GM12878 (cell line): Measurements from ENCODE around the gene CYP4V2. TPM values are rescaled to one million over a fixed set of nuclear protein-coding genes. Genes with fewer than 3 reads are reported as not detected.

Source experiments
- ATAC-seq: fragments of 200-7000 bp; cut with Tn5 transposase; 3 replicates; pipeline ENCODE4 v1.9.1; 2020; ENCODE audit warnings: mild to moderate bottlenecking, moderate library complexity
- BruUV-seq: library from RNA; stranded (reverse); fragments of 400-500 nt; replicated peaks from 2 replicates; lab custom pipeline; 2021; lab: Mats Ljungman, UMichigan
- CTCF ChIA-PET: fragments of 300-600 bp; sonication (Branson Sonifier 250); formaldehyde crosslinking; extraction: SDS; loops from one replicate; lab custom pipeline; 2021; ENCODE audit warnings: inconsistent platforms; lab: Yijun Ruan, JAX
- POLR2A ChIA-PET: fragments of 350-600 bp; formaldehyde crosslinking; extraction: SDS; loops from one replicate; lab custom pipeline; 2021; ENCODE audit warnings: inconsistent platforms; lab: Charles Lee
- RAD21 ChIA-PET: fragments of 300-600 bp; sonication (Branson Sonifier 250); formaldehyde crosslinking; loops from one replicate; lab custom pipeline; 2023; ENCODE audit warnings: antibody characterized with exemption; ENCODE audit not compliant: unreplicated experiment; lab: Charles Lee
- SMC1A ChIA-PET: fragments of 300-600 bp; sonication (Branson Sonifier 250); formaldehyde crosslinking; loops from one replicate; lab custom pipeline; 2023; ENCODE audit not compliant: unreplicated experiment, uncharacterized antibody; lab: Charles Lee
- DNase-seq: peaks from one replicate; pipeline ENCODE4 v3.0.0-alpha.2; 2011; ENCODE audit warnings: low read depth, low spot score
- FAIRE-seq: peaks from 3 replicates; lab custom pipeline; 2011; peaks lifted over from hg19 to GRCh38; lab: Jason Lieb, UNC
- H2AFZ ChIP-seq: 2 replicates; pipeline ENCODE4 v1.6.0; 2011; ENCODE audit warnings: low read depth, low read length, control low read depth; ENCODE audit not compliant: control insufficient read depth
- H3K27ac ChIP-seq: 2 replicates; pipeline ENCODE4 v1.5.1; 2011; ENCODE audit warnings: control low read depth; ENCODE audit not compliant: control insufficient read depth, insufficient read depth
- H3K27me3 ChIP-seq, 2 experiments: replicated peaks in 1 of 2; 2 replicates each; pipeline versions ENCODE4 v1.6.0 to v1.6.1; 2011; ENCODE audit warnings: low read length in 1 of 2; ENCODE audit not compliant: control insufficient read depth in 2 of 2, insufficient read depth in 2 of 2
- H3K36me3 ChIP-seq, 2 experiments: 2 replicates each; pipeline ENCODE4 v1.5.1; 2011; ENCODE audit warnings: low read length in 1 of 2; ENCODE audit not compliant: control insufficient read depth in 2 of 2, insufficient read depth in 2 of 2
- H3K4me1 ChIP-seq: 2 replicates; pipeline ENCODE4 v1.6.1; 2011; ENCODE audit warnings: mild to moderate bottlenecking, low read length, moderate library complexity, mixed read lengths; ENCODE audit not compliant: control insufficient read depth, insufficient read depth
- H3K4me2 ChIP-seq: 2 replicates; pipeline ENCODE4 v1.6.0; 2011; ENCODE audit warnings: control low read depth; ENCODE audit not compliant: control insufficient read depth, insufficient read depth
- H3K4me3 ChIP-seq: fragments of 200-600 bp; sonication (generic); 2 replicates; pipeline ENCODE4 v1.5.1; 2016
- H3K79me2 ChIP-seq: 2 replicates; pipeline ENCODE4 v1.6.0; 2011; ENCODE audit warnings: low read length; ENCODE audit not compliant: control insufficient read depth, insufficient read depth
- H3K9ac ChIP-seq: 2 replicates; pipeline ENCODE4 v1.8.0; 2011; ENCODE audit warnings: low read length, control low read depth, mixed read lengths; ENCODE audit not compliant: control insufficient read depth, insufficient read depth
- H3K9me3 ChIP-seq: replicated peaks from 3 replicates; pipeline ENCODE4 v1.5.1; 2011; ENCODE audit warnings: mild to moderate bottlenecking, low read length; ENCODE audit not compliant: control insufficient read depth, insufficient read depth
- H4K20me1 ChIP-seq: 2 replicates; pipeline ENCODE4 v1.6.0; 2011; ENCODE audit not compliant: control insufficient read depth, insufficient read depth
- BCL11A ChIP-seq: IDR thresholded peaks from 2 replicates; pipeline ENCODE4 v1.6.1; 2011; ENCODE audit warnings: low read depth, low read length
- CHD2 ChIP-seq: IDR thresholded peaks from 2 replicates; pipeline ENCODE4 v1.6.1; 2011; ENCODE audit warnings: low read depth, low read length, improper control_type of control experiment, borderline replicate concordance
- CREB1 ChIP-seq: IDR thresholded peaks from 2 replicates; pipeline ENCODE4 v1.6.1; 2012; ENCODE audit warnings: low read depth, mild to moderate bottlenecking, inconsistent platforms
- EP300 ChIP-seq, 2 experiments: fragments of 150-350 bp in 1 of 2; IDR thresholded peaks; 2 replicates each; pipeline ENCODE4 v1.6.1; 2011 to 2012; ENCODE audit warnings: low read depth in 2 of 2, low read length in 2 of 2, borderline replicate concordance in 1 of 2, improper control_type of control experiment in 1 of 2, inconsistent platforms in 1 of 2; ENCODE audit not compliant: control insufficient read depth in 1 of 2
- JUNB ChIP-seq: IDR thresholded peaks from 2 replicates; pipeline ENCODE4 v1.6.1; 2016; ENCODE audit warnings: antibody characterized with exemption, mild to moderate bottlenecking
- MTA3 ChIP-seq: IDR thresholded peaks from 2 replicates; pipeline ENCODE4 v1.6.1; 2012; ENCODE audit warnings: low read length, inconsistent platforms, borderline replicate concordance
- MXI1 ChIP-seq: fragments of 150-350 bp; IDR thresholded peaks from 2 replicates; pipeline ENCODE4 v1.6.1; 2011; ENCODE audit warnings: low read depth, mild to moderate bottlenecking, inconsistent platforms, low read length, improper control_type of control experiment
- NBN ChIP-seq: fragments of 450-650 bp; IDR thresholded peaks from 2 replicates; pipeline ENCODE4 v1.6.1; 2016
- SMAD1 ChIP-seq: fragments of 450-650 bp; IDR thresholded peaks from 2 replicates; pipeline ENCODE4 v1.6.1; 2018; ENCODE audit warnings: mild to moderate bottlenecking, low read depth; ENCODE audit not compliant: partially characterized antibody
- TBL1XR1 ChIP-seq: IDR thresholded peaks from 2 replicates; pipeline ENCODE4 v1.6.1; 2012; ENCODE audit warnings: low read depth, low read length, improper control_type of control experiment
- WGBS: methylation state at CpG from one replicate; pipeline ENCODE4 v1.1.6; 2016; ENCODE audit warnings: low lambda C conversion rate; ENCODE audit not compliant: insufficient replicate concordance, insufficient coverage; ENCODE audit errors: missing lambda C conversion rate; 5-methylcytosine and 5-hydroxymethylcytosine counted together
- in situ Hi-C: fragments of 300-500 bp; cut with MboI; formaldehyde crosslinking; loops from 9 replicates; pipeline ENCODE4 v1.14.3; 2018; ENCODE audit warnings: mixed read lengths
- intact Hi-C: fragments of 100-400 bp; cut with micrococcal nuclease; formaldehyde crosslinking; loops from one replicate; pipeline ENCODE4 v1.14.2; 2022; ENCODE audit not compliant: unreplicated experiment
- polyA plus RNA-seq, 11 experiments: library from polyadenylated mRNA; depleted of rRNA in 4 of 11; unstranded in 6 of 11; stranded (reverse) in 5 of 11; fragments of >200 nt; fragmentation: Nextera tagmentation in 4 of 11; fragmentation: Illumina TruSeq in 1 of 11; extraction: Ambion mirVana in 4 of 11; extraction: Trizol in 1 of 11; gene quantifications; 1 replicate in 1 of 11; 2 replicates in 10 of 11; pipeline versions ENCODE4 v1.2.1 to v1.2.3, GENCODE V29; 2011 to 2016; ENCODE audit warnings: inconsistent platforms in 2 of 11, missing spikeins in 2 of 11, low read depth in 1 of 11
- total RNA-seq, 4 experiments: library from RNA; depleted of rRNA in 3 of 4; stranded (reverse); fragments of >200 nt in 3 of 4; fragmentation: Illumina TruSeq in 1 of 4; extraction: Trizol in 1 of 4; gene quantifications; 2 replicates each; pipeline versions ENCODE4 v1.2.1 to v1.2.3, GENCODE V29; 2013 to 2021

CYP4V2 gene
- total and polyA plus RNA-seq, 10 of the 15 experiments (the other 5 are each of a cell fraction or from before 2014, with no cell fraction given): 1.2 to 8.2 (median 6.8) TPM

DNA sequence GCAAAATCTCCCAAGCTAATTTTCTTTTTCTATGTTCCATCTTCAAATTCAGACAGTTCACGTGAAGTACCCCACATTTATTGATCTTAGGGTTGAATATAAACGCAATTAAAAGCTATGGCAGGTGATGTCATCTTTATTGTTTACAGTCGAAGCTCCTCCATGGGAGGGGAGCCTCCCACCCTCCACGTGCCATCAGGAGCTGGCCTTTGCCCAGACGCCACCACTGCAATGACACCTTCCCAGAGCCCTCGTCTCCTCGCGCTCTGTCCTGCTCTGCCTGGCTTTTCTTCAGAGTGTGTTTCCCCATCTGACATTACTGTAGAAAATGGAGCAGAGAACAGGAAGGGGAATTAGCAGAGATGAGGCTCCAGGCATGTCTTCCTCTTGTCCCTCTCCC lies 18.8 kb upstream of the CYP4V2 start:
- FAIRE-seq (no peak), DNase-seq (no peak), ATAC-seq (no peak)
- intact Hi-C loops (no loop called here), in situ Hi-C loops (no loop called here)
- ChIA-PET SMC1A (no interaction called here), CTCF (no interaction called here), RAD21 (no interaction called here), POLR2A (no interaction called here)
- Histone ChIP-seq H3K4me2 (no peak overlapping the region), H3K79me2 (no peaks in the 10 kb centered on the region), H3K27ac (no peak overlapping the region), H3K9ac (no peak overlapping the region), H3K27me3 (no peaks in the 10 kb centered on the region; a peak in 1 of 4 replicates), H4K20me1 (no peaks in the 10 kb centered on the region), H3K4me1 (no peaks in the 10 kb centered on the region), H2AFZ (no peak overlapping the region), H3K4me3 (no peak overlapping the region), H3K9me3 (no peaks in the 10 kb centered on the region), H3K36me3 (no peaks in the 10 kb centered on the region)
- BruUV-seq: no TSS peak
- no peak for TF ChIP-seq JUNB
- TF ChIP-seq MXI1: no peak
- TF ChIP-seq TBL1XR1: no peak
- TF ChIP-seq CREB1: no peak
- 74% methylated on average over 7 of the region's 8 CpGs for WGBS

DNA sequence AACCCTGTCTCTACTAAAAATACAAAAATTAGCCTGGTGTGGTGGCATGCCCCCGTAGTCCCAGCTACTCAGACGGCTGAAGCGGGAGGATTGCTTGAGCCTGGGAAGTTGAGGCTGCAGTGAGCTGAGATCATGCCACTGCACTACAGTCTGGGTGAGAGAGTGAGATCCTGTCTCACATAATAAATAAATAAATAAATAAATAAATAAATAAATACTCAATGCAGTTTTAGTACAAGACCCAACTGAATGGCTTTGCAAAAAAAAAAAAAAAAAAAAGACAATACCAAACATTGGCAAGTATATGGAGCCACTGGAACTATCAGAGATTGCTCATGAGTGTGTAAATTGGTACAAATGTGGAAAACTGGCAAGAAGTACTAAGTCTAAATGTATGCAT lies 3.3 kb upstream of the CYP4V2 start:
- H3K27ac ChIP-seq: no peak overlapping the region
- H3K9ac ChIP-seq: no peak overlapping the region
- no peaks in the 10 kb centered on the region; the same call in 2 of the 3 replicates for H3K9me3 ChIP-seq
- no peak for FAIRE-seq
- ATAC-seq: no peak
- in situ Hi-C loops (no loop called here), intact Hi-C loops (no loop called here)
- H3K4me2 ChIP-seq: no peak overlapping the region
- H3K4me1 ChIP-seq: peaks cover 7% of the 10 kb centered on the region
- H3K79me2 ChIP-seq: peaks cover 1% of the 10 kb centered on the region
- H4K20me1 ChIP-seq: no peaks in the 10 kb centered on the region
- no peak overlapping the region for H2AFZ ChIP-seq
- RAD21 ChIA-PET: no interaction called here
- no peaks in the 10 kb centered on the region for H3K27me3 ChIP-seq
- no TSS peak for BruUV-seq
- WGBS: 55% methylated on average over 3 of the region's 3 CpGs
- TF ChIP-seq BCL11A: no peak
- TF ChIP-seq EP300 (IDR thresholded peaks at IDR 0.05; ENCODE audit: borderline replicate concordance in 1 of 2, control insufficient read depth in 1 of 2, low read depth in 2 of 2, low read length in 2 of 2): no peak
- TF ChIP-seq NBN: no peak
- TF ChIP-seq CHD2: no peak
- no peak for TF ChIP-seq SMAD1
- no peak for TF ChIP-seq MTA3
- SMC1A ChIA-PET: no interaction called here
- H3K36me3 ChIP-seq: no peaks in the 10 kb centered on the region
- no peak for DNase-seq
- no peak overlapping the region for H3K4me3 ChIP-seq
- POLR2A ChIA-PET: no interaction called here
- CTCF ChIA-PET: no interaction called here
